Measurements from ENCODE around the gene ADAMTS7. TPM values are rescaled to one million over a fixed set of nuclear protein-coding genes. Genes with fewer than 3 reads are reported as not detected.
A peak's percentile ranks its signal among the peaks of the same experiment; 100 is the strongest.

The ADAMTS7 gene
- 1.5 and 2.0 TPM in 2 replicates for polyA plus RNA-seq (2011; rRNA removed)
- 2.2 and 3.3 TPM in 2 replicates for polyA plus RNA-seq (2012; cell fraction: cytosol; rRNA removed)
- polyA plus RNA-seq (2012; cell fraction: nucleus; rRNA removed) = 18.1 and 22.2 TPM in 2 replicates
- polyA plus RNA-seq (2017; fragmentation: RNase III; extraction: RNeasy Plus Mini Kit Qiagen cat#74134 plus additional on column Dnase treatment) = 2.7 to 3.2 TPM (median 2.9 TPM) in 3 replicates
- polyA minus RNA-seq (2011; rRNA and poly(A)+ RNA removed) = 3.2 and 5.5 TPM in 2 replicates

- ChIA-PET POLR2A (interaction anchor here (0.7 to 2.2 kb wide), 6 partner anchors 13 to 512 kb away, joined by 3 to 10 read pairs (median 4); partner anchors contain the start of genes MORF4L1 and SKIC8), CTCF (interaction anchor here (0.7 to 8.8 kb wide), 36 partner anchors 8 to 373 kb away, joined by 3 to 85 read pairs (median 4); no protein-coding TSS in a partner anchor)
- H3K4me3 ChIP-seq = peak within 1 kb of the TSS; percentile 74
- ATAC-seq (peak; percentile 86 to 92), DNase-seq (ENCODE audit: low read depth in 1 of 2, low spot score in 1 of 2) (peak; percentile 78 to 96), FAIRE-seq (no peak)
- peak within 1 kb of the TSS; percentile 93 for H3K4me2 ChIP-seq
- peaks cover 4% of the 10 kb centered on the region; the same call in 2 of the 3 replicates for H3K4me1 ChIP-seq
- 3% methylated on average over 51 of the region's 73 CpGs for WGBS (ENCODE audit: missing lambda C conversion rate)
- 0 out of 3 replicates have a peak, but pooled peaks cover 3% of the 10 kb centered on the region for H3K9me3 ChIP-seq
- peak within 1 kb of the TSS; percentile 69 to 84 for H3K27ac ChIP-seq
- no peak for TF ChIP-seq RNF2 (IDR thresholded peaks at IDR 0.05; ENCODE audit: borderline replicate concordance, low read depth)
- TF ChIP-seq ZFP36 (IDR thresholded peaks at IDR 0.05; ENCODE audit: borderline replicate concordance, partially characterized antibody) = no peak
- TF ChIP-seq HEYL (CRISPR knock-in tag; IDR thresholded peaks at IDR 0.05) = no peak
- TF ChIP-seq FOSB (CRISPR knock-in tag; IDR thresholded peaks at IDR 0.05) = no peak
- no peak for TF ChIP-seq POLR2AphosphoS2 (conservative IDR thresholded peaks at IDR 0.05; ENCODE audit: low read length)
- no peak for TF ChIP-seq HMGXB4 (CRISPR knock-in tag; IDR thresholded peaks at IDR 0.05; ENCODE audit: borderline replicate concordance)
- peak in 1 of 2 experiments; percentile 31; a peak in 1 of 5 replicates for TF ChIP-seq JUN (IDR thresholded peaks at IDR 0.05)
- TF ChIP-seq REST (IDR thresholded peaks at IDR 0.05) = no peak
- peak; percentile 26 for TF ChIP-seq MAX (IDR thresholded peaks at IDR 0.05)
- TF ChIP-seq HES2 (IDR thresholded peaks at IDR 0.05) = no peak
- TF ChIP-seq HOXA7 (CRISPR knock-in tag; IDR thresholded peaks at IDR 0.05) = no peak
- no peak for TF ChIP-seq PBX3 (IDR thresholded peaks at IDR 0.05)
- TF ChIP-seq POLR2A (IDR thresholded peaks at IDR 0.05; ENCODE audit: low read length) = peak; percentile 4; the same call in 1 of the 2 replicates
- TF ChIP-seq KDM5A (IDR thresholded peaks at IDR 0.05) = no peak
- no peak for TF ChIP-seq NFE2L2 (conservative IDR thresholded peaks at IDR 0.05; ENCODE audit: low read length)
- TF ChIP-seq MYC (IDR thresholded peaks at IDR 0.05; ENCODE audit: borderline replicate concordance, low read length) = peak; percentile 60; the same call in 1 of the 2 replicates
- TF ChIP-seq CHD2 (IDR thresholded peaks at IDR 0.05; ENCODE audit: low read length, partially characterized antibody) = no peak
- TF ChIP-seq BCL3 (IDR thresholded peaks at IDR 0.05) = no peak
- TF ChIP-seq PHF8 (IDR thresholded peaks at IDR 0.05; ENCODE audit: borderline replicate concordance, low read depth) = peak; percentile 34; the same call in 1 of the 2 replicates
- TF ChIP-seq MAFK (IDR thresholded peaks at IDR 0.05; ENCODE audit: partially characterized antibody) = no peak
- peak; percentile 86 for TF ChIP-seq CTCF (IDR thresholded peaks at IDR 0.05)
- TF ChIP-seq RAD21 (conservative IDR thresholded peaks at IDR 0.05 in 1 of 2, IDR thresholded peaks at IDR 0.05 in 1 of 2) = peak in 1 of 2 experiments; percentile 50; a peak in 3 of 5 replicates
- no peak for TF ChIP-seq SREBF2 (IDR thresholded peaks at IDR 0.05)
- no peak; a peak in 1 of 5 replicates for TF ChIP-seq EP300 (IDR thresholded peaks at IDR 0.05)
- TF ChIP-seq HOXB5 (CRISPR knock-in tag; IDR thresholded peaks at IDR 0.05) = no peak
- TF ChIP-seq SMC3 (IDR thresholded peaks at IDR 0.05) = peak; percentile 62
- no peak for TF ChIP-seq CBX8 (IDR thresholded peaks at IDR 0.05)
These were observed at the start of gene ADAMTS7 for GRCh38 chr15:78811124-78811824. TSS of gene ADAMTS7 (minus strand) at chr15:78811464. CDS start at chr15:78811220, 244 bp downstream.

Measured in A549 (cell line).